Cardiac muscle cell (in vitro differentiated cells and primary cell): ENCODE measurements around the gene HSD11B2. TPM values are rescaled to one million over a fixed set of nuclear protein-coding genes. Genes with fewer than 3 reads are reported as not detected.

Source experiments
- DNase-seq, 2 donors: peaks; one replicate each; pipeline versions ENCODE4 v3.0.0 to v3.0.0-alpha.2; 2010 to 2017; ENCODE audit warnings: low read depth in 1 of 2, low spot score in 1 of 2
- H3K27ac ChIP-seq: fragments of 200-600 bp; sonication (generic); 2 replicates; pipeline ENCODE4 v1.5.1; 2016
- H3K27me3 ChIP-seq: fragments of 200-600 bp; sonication (generic); 2 replicates; pipeline ENCODE4 v1.6.0; 2016; ENCODE audit warnings: control low read depth
- H3K36me3 ChIP-seq: fragments of 200-600 bp; sonication (generic); 2 replicates; pipeline ENCODE4 v1.5.1; 2016; ENCODE audit warnings: control low read depth
- H3K4me1 ChIP-seq: fragments of 200-600 bp; sonication (generic); 2 replicates; pipeline ENCODE4 v1.8.1; 2017; ENCODE audit warnings: low read depth, mild to moderate bottlenecking, mixed run types
- H3K4me3 ChIP-seq: fragments of 200-600 bp; sonication (generic); 2 replicates; pipeline ENCODE4 v1.5.1; 2016; ENCODE audit warnings: mild to moderate bottlenecking
- H3K9me3 ChIP-seq: fragments of 200-600 bp; sonication (generic); 2 replicates; pipeline ENCODE4 v1.5.1; 2017; ENCODE audit warnings: low read depth, mild to moderate bottlenecking, control low read depth
- polyA plus RNA-seq: library from polyadenylated mRNA; unstranded; fragments of >200 nt; fragmentation: Nextera tagmentation; extraction: Ambion mirVana; gene quantifications from 2 replicates; pipeline ENCODE4 v1.2.1, GENCODE V29; 2016
- total RNA-seq: library from RNA; depleted of rRNA; stranded (reverse); fragments of >200 nt; gene quantifications from 2 replicates; pipeline ENCODE4 v1.2.3, GENCODE V29; 2016
- TF ChIP-seq, protein P1 (sequence below): IDR thresholded peaks from 2 replicates; pipeline ENCODE4 v1.5.1; 2012; ENCODE audit warnings: low read depth, mild to moderate bottlenecking, low read length

Gene HSD11B2
- total and polyA plus RNA-seq, 2 experiments from 2014 or later = 0.36 to 0.84 TPM

DNA sequence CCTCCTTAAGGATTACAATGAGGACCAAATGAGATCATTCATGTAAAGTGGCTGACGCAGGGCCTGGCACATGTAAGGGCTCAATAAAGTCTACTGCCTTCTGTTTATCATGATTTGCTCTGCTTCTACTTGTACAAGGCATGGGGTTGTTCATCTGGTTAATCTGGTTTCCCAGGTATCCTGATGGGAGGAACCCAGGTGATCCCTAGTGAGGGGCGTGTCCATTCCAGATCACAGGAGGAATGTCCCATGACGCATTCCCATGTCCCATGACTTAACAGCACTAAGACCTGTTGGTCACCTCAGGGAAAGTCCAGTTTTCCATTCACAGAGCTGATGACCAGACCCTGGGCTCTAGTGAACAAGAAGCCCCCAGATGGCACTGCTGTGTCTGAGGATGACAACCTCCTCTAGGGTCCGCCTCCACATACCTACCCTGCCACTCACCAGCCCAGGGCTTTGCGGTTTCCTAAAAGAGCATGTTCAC, 26.1 kb upstream of the HSD11B2 start:
- Histone ChIP-seq H3K36me3 (no peaks in the 10 kb centered on the region), H3K9me3 (no peaks in the 10 kb centered on the region), H3K27ac (no peak overlapping the region), H3K4me1 (no peaks in the 10 kb centered on the region), H3K27me3 (no peaks in the 10 kb centered on the region), H3K4me3 (no peak overlapping the region)
- DNase-seq = no peak
- TF ChIP-seq, protein P1, sequence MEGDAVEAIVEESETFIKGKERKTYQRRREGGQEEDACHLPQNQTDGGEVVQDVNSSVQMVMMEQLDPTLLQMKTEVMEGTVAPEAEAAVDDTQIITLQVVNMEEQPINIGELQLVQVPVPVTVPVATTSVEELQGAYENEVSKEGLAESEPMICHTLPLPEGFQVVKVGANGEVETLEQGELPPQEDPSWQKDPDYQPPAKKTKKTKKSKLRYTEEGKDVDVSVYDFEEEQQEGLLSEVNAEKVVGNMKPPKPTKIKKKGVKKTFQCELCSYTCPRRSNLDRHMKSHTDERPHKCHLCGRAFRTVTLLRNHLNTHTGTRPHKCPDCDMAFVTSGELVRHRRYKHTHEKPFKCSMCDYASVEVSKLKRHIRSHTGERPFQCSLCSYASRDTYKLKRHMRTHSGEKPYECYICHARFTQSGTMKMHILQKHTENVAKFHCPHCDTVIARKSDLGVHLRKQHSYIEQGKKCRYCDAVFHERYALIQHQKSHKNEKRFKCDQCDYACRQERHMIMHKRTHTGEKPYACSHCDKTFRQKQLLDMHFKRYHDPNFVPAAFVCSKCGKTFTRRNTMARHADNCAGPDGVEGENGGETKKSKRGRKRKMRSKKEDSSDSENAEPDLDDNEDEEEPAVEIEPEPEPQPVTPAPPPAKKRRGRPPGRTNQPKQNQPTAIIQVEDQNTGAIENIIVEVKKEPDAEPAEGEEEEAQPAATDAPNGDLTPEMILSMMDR = no peak

DNA sequence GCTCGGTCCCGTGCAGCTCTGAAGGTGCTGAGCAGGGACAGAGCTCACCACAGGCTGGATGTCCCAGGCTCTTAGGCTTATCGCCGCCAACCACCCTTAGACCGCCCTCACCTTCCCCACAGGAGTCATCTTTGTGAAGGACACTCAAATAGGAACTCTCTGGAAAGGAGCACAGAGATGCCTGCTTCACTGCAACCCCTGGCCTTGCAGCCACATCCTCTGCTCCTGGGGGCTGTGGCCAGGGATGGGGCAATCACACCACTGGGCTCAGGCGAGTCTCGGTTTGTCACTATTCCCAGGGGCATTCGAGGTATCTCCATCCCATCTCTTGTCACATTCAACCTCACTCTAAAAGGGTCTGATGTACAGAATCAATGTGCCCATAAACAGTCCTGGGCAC, 25.6 kb upstream of the HSD11B2 start:
- H3K4me1 ChIP-seq = no peaks in the 10 kb centered on the region
- no peak for DNase-seq
- H3K9me3 ChIP-seq = no peaks in the 10 kb centered on the region

DNA sequence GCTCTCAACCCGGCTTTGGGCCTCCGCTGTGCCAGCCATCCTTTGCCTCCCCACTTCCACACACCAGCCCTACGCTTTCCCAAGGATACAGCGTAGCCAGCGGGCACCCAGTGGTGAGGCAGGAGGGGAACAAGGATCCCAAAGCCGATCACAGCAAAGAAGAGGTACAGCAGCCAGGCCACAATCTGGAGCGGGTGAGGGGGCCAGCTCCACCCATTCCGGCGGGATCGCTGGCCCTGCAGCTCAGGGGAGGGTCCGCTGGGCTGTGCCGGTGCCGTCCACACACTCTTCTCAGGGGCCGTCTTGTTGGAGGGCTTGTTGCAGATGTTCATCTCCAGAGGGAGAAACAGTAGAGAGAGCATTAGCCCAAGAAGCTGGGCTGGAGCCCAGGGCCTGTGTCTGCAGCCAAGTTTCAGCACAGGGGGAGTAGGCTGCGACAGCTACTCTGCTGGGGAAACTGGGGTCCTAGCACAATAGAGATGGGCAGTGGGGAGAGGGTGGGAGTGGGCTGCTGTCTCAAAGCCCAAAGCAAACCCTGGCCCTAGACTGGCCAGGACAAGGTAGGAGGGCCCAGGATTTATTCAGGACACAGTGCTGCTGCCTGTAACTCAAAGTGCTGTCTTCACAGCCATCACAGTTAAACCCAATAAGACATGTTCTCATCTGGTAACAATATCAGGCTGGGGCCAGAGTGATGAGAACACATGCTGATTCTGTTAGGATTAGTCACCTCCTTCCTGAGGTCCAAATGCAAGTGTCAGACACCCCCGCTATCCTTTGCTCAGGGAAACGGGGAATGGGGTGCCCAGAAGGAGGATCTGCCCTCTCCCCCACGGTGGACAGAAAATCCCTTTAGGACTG, 24.6 kb upstream of the HSD11B2 start:
- no peak overlapping the region for H3K4me3 ChIP-seq
- no peaks in the 10 kb centered on the region for H3K4me1 ChIP-seq
- peak in 1 of 2 donors; percentile 60 for DNase-seq
- H3K9me3 ChIP-seq = no peaks in the 10 kb centered on the region
- no peak overlapping the region for H3K27ac ChIP-seq
- no peaks in the 10 kb centered on the region for H3K27me3 ChIP-seq
- no peaks in the 10 kb centered on the region for H3K36me3 ChIP-seq
- TF ChIP-seq, protein P1 = no peak

More for the DNA sequence above, 25.6 kb upstream of the HSD11B2 start:
- H3K36me3 ChIP-seq = no peaks in the 10 kb centered on the region
- H3K27ac ChIP-seq = no peak overlapping the region
- TF ChIP-seq, protein P1 = no peak
- no peak overlapping the region for H3K4me3 ChIP-seq
- H3K27me3 ChIP-seq = no peaks in the 10 kb centered on the region

DNA sequence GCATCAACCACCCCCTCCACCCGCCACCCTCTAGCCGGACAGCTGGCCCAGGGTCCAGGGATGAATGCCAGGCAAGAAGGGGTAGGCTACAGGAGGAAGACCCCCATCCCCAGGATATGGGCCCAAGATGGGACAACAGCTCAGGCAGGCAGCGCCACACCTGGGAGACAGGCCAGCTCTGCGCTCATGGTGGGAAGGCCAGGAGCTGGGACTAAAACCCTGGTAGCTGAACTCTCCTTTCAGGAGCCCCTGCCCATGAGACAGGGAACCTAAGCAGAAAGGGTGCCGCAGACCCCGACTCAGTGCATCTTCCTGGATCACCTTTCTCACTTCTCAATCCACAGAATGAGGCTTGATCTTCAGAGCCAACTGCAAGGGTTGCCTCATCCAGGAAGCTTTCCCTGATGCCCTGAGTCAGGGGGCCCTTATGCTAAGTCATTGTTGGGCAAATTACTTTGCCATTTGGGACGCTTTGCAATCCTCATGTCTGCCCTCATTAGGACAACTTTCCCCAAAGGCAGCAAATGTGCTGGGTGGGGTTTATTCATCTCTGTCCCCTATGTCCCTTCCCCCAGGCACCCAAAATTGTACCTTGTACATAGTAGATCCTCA, 23.6 kb upstream of the HSD11B2 start:
- H3K4me3 ChIP-seq = no peak overlapping the region
- DNase-seq = no peak
- no peaks in the 10 kb centered on the region for H3K4me1 ChIP-seq
- no peaks in the 10 kb centered on the region for H3K36me3 ChIP-seq
- no peak overlapping the region for H3K27ac ChIP-seq
- no peaks in the 10 kb centered on the region for H3K9me3 ChIP-seq
- H3K27me3 ChIP-seq = no peaks in the 10 kb centered on the region
- TF ChIP-seq, protein P1 = no peak

DNA sequence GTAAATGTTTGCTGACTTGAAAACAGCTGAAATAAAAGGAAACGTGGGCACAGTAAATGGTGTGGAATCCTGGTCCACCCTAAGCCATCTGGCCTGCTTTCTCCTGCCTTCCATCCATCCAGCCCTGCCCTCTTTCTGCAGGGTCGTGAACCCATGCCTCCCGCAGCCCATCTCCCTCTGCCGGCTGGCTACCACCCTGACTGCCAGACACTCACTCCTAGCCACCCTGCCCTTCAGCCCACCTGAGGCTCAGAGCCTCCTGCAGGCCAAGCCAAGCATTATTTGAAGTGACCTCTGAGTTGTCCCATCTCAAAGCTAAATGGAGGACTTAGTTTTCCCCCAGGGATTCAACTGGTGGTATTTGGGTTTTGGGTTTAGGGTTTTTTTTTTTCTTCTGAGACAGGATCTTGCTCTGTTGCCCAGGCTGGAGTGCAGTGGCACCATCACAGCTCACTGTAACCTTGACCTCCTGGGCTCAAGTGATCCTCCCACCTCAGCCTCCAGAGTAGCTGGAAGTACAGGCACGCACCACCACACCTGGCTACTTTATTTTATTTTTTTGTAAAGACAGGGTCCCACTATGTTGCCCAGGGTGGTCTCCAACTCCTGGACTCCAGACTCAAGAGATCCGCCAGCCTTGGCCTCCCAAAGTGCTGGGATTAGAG, 23.0 kb upstream of the HSD11B2 start:
- DNase-seq = no peak
- Histone ChIP-seq H3K4me3 (no peak overlapping the region), H3K27me3 (no peaks in the 10 kb centered on the region), H3K9me3 (no peaks in the 10 kb centered on the region), H3K27ac (no peak overlapping the region), H3K4me1 (no peaks in the 10 kb centered on the region), H3K36me3 (no peaks in the 10 kb centered on the region)
- TF ChIP-seq, protein P1 = no peak
